Activated B cell treated with CpG ODN at 0.5 μM for 24 hours (primary cell): ENCODE data around the gene HOPX. TPM values are rescaled to one million over a fixed set of nuclear protein-coding genes. Genes with fewer than 3 reads are reported as not detected.

Source experiments
- ATAC-seq: fragments of 200-7000 bp; cut with Tn5 transposase; one replicate; pipeline ENCODE4 v1.10.0; 2021; ENCODE audit warnings: low read depth, mild to moderate bottlenecking, moderate library complexity
- CTCF ChIA-PET: fragments of 350-600 bp; sonication (Branson Sonifier 250); formaldehyde crosslinking; loops from one replicate; lab custom pipeline; 2021; ENCODE audit warnings: antibody characterized with exemption; lab: Charles Lee
- POLR2A ChIA-PET: fragments of 350-600 bp; sonication (Branson Sonifier 250); formaldehyde crosslinking; loops from one replicate; lab custom pipeline; 2021; ENCODE audit warnings: antibody characterized with exemption; lab: Charles Lee
- DNase-seq: peaks from one replicate; pipeline ENCODE4 v3.0.0; 2022
- H3K27ac Mint-ChIP-seq: one replicate; pipeline ENCODE4 v1.8.0; 2020; ENCODE audit warnings: mixed read lengths
- H3K27me3 Mint-ChIP-seq: one replicate; pipeline ENCODE4 v1.8.0; 2021; ENCODE audit warnings: mixed read lengths
- H3K36me3 Mint-ChIP-seq: one replicate; pipeline ENCODE4 v1.8.0; 2021; ENCODE audit warnings: low read depth, mixed read lengths
- H3K4me1 Mint-ChIP-seq: one replicate; pipeline ENCODE4 v1.8.0; 2021; ENCODE audit warnings: mixed read lengths
- H3K4me3 Mint-ChIP-seq: one replicate; pipeline ENCODE4 v1.8.0; 2020; ENCODE audit warnings: mild to moderate bottlenecking, mixed read lengths
- H3K9me3 Mint-ChIP-seq: one replicate; pipeline ENCODE4 v1.8.0; 2020; ENCODE audit warnings: mixed read lengths
- intact Hi-C: fragments of 100-400 bp; cut with micrococcal nuclease; formaldehyde crosslinking; loops from one replicate; pipeline ENCODE4 v1.15.1; 2024
- total RNA-seq: library from RNA; stranded (reverse); gene quantifications from 2 replicates; pipeline ENCODE4 v1.2.3, GENCODE V29; 2022
- TF ChIP-seq, protein P1 (sequence below): fragments of 200-600 bp; IDR thresholded peaks from one replicate; pipeline ENCODE4 v1.8.0; 2022; ENCODE audit warnings: antibody characterized with exemption, mild to moderate bottlenecking

The HOPX gene
- total RNA-seq, 1 donor from 2014 or later = 13.2 TPM

- DNase-seq (no peak), ATAC-seq (peak; percentile 74)
- TF ChIP-seq, protein P1, sequence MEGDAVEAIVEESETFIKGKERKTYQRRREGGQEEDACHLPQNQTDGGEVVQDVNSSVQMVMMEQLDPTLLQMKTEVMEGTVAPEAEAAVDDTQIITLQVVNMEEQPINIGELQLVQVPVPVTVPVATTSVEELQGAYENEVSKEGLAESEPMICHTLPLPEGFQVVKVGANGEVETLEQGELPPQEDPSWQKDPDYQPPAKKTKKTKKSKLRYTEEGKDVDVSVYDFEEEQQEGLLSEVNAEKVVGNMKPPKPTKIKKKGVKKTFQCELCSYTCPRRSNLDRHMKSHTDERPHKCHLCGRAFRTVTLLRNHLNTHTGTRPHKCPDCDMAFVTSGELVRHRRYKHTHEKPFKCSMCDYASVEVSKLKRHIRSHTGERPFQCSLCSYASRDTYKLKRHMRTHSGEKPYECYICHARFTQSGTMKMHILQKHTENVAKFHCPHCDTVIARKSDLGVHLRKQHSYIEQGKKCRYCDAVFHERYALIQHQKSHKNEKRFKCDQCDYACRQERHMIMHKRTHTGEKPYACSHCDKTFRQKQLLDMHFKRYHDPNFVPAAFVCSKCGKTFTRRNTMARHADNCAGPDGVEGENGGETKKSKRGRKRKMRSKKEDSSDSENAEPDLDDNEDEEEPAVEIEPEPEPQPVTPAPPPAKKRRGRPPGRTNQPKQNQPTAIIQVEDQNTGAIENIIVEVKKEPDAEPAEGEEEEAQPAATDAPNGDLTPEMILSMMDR = no peak
- intact Hi-C loops = loop anchor here (10.0 kb wide), 1 partner anchor 215 kb away; the partner anchor contains the start of genes PAICS and PPAT
- CTCF ChIA-PET = interaction anchor here (0.8 to 1.3 kb wide), 2 partner anchors 10 to 150 kb away, joined by 3 to 6 read pairs; no protein-coding TSS in a partner anchor
- POLR2A ChIA-PET = interaction anchor here (0.6 to 1.2 kb wide), 2 partner anchors 9 to 263 kb away, joined by 3 to 4 read pairs; partner anchors contain the start of gene AASDH
- Mint-ChIP-seq H3K27ac (peak overlapping the region; percentile 73), H3K4me1 (peaks cover 49% of the 10 kb centered on the region), H3K4me3 (peak overlapping the region; percentile 32), H3K27me3 (no peaks in the 10 kb centered on the region), H3K36me3 (peaks cover 2% of the 10 kb centered on the region), H3K9me3 (peaks cover 10% of the 10 kb centered on the region)
Observed at GRCh38 chr4:56649445-56650261, 31.4 kb downstream of the HOPX start.

GRCh38 chr4:56648824-56649151, 32.3 kb downstream of the HOPX start:
- ChIA-PET CTCF (no interaction called here), POLR2A (no interaction called here)
- intact Hi-C loops = no loop called here
- H3K9me3 Mint-ChIP-seq = peaks cover 10% of the 10 kb centered on the region
- no peaks in the 10 kb centered on the region for H3K27me3 Mint-ChIP-seq
- no peak overlapping the region for H3K27ac Mint-ChIP-seq
- TF ChIP-seq, protein P1 = no peak
- ATAC-seq = no peak
- no peak for DNase-seq
- peaks cover 2% of the 10 kb centered on the region for H3K36me3 Mint-ChIP-seq
- peaks cover 40% of the 10 kb centered on the region for H3K4me1 Mint-ChIP-seq
- H3K4me3 Mint-ChIP-seq = no peak overlapping the region

- ATAC-seq = no peak
- no peak overlapping the region for H3K4me3 Mint-ChIP-seq
Observed at GRCh38 chr4:56648021-56648823, 32.9 kb downstream of the HOPX start.

DNA sequence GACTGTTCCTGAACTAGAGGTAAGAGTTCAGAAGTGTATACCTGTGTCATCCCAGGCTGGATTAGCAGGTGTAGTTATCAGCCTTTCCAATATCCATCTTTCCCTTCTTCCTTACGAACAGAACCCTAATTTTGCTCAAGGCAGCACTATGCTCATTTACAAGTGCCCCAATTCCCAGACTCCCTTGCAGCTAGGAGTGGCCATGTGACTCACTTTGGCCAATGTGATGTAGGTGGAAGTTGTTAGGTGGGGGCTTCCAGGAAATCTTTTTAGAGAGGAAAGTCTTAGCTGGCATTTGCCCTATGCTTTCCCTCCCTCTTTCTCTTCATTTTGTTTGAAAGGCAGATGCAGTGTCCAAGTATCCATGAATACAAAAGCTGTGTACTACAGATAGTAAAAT, 34.8 kb downstream of the HOPX start:
- POLR2A ChIA-PET = no interaction called here
- no peak overlapping the region for H3K27ac Mint-ChIP-seq
- ATAC-seq = no peak

More at GRCh38 chr4:56648021-56648823, 32.9 kb downstream of the HOPX start:
- ChIA-PET POLR2A (no interaction called here), CTCF (no interaction called here)
- DNase-seq = no peak
- H3K9me3 Mint-ChIP-seq = peaks cover 10% of the 10 kb centered on the region
- H3K4me1 Mint-ChIP-seq = peaks cover 34% of the 10 kb centered on the region
- intact Hi-C loops = no loop called here
- TF ChIP-seq, protein P1 = no peak
- H3K27me3 Mint-ChIP-seq = no peaks in the 10 kb centered on the region
- peaks cover 2% of the 10 kb centered on the region for H3K36me3 Mint-ChIP-seq
- no peak overlapping the region for H3K27ac Mint-ChIP-seq

More for the DNA sequence above, 34.8 kb downstream of the HOPX start:
- Mint-ChIP-seq H3K4me1 (peaks cover 22% of the 10 kb centered on the region), H3K36me3 (peaks cover 2% of the 10 kb centered on the region), H3K9me3 (peaks cover 10% of the 10 kb centered on the region), H3K4me3 (no peak overlapping the region), H3K27me3 (no peaks in the 10 kb centered on the region)
- CTCF ChIA-PET = no interaction called here
- DNase-seq = no peak
- intact Hi-C loops = no loop called here
- TF ChIP-seq, protein P1 = no peak
